ENCODE results near the gene WWOX. TPM values are rescaled to one million over a fixed set of nuclear protein-coding genes. Genes with fewer than 3 reads are reported as not detected.

WWOX gene
- polyA plus RNA-seq, 1 donor (not counting 4 experiments of a cell fraction or from before 2014, with no cell fraction given): 5.1 TPM

DNA sequence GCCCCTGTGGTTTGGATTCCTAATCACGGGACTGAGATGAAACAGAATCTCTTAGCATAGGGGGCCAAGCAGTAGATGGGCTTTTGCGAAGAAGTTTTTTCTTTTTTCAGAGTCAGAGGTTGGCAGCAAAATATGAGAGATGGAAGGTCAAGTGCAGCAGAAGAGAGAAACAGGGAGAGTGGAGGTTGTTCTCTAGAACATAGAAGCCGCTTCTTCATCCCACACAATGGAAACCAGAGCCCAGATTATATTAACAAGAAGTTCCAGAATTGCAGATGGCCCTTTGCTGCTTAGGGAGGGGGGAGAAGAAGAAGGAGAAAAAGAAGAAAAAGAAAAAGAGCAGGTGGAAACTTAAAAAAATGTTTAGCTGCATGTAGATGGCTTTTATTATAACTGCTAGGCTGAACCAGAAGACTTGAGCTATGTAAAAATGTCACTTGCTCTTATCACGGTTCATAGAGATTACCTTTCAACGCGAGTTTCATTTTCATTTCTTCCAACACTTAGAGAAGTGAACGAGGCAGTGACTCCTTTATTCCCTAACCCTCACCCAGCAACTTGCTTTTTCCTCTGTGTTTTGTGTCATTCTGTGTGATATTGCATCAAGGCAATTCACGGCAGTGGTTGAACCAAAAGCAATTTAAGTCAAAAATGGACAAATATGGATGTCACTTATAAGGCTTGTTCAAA is 737.5 kb downstream of the WWOX start:
- no peak for TF ChIP-seq EZH2 (IDR thresholded peaks at IDR 0.05; ENCODE audit: low read length)
- TF ChIP-seq, protein P1, sequence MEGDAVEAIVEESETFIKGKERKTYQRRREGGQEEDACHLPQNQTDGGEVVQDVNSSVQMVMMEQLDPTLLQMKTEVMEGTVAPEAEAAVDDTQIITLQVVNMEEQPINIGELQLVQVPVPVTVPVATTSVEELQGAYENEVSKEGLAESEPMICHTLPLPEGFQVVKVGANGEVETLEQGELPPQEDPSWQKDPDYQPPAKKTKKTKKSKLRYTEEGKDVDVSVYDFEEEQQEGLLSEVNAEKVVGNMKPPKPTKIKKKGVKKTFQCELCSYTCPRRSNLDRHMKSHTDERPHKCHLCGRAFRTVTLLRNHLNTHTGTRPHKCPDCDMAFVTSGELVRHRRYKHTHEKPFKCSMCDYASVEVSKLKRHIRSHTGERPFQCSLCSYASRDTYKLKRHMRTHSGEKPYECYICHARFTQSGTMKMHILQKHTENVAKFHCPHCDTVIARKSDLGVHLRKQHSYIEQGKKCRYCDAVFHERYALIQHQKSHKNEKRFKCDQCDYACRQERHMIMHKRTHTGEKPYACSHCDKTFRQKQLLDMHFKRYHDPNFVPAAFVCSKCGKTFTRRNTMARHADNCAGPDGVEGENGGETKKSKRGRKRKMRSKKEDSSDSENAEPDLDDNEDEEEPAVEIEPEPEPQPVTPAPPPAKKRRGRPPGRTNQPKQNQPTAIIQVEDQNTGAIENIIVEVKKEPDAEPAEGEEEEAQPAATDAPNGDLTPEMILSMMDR (optimal IDR thresholded peaks at IDR 0.05 in 1 of 3, IDR thresholded peaks at IDR 0.05 in 1 of 3, conservative IDR thresholded peaks at IDR 0.05 in 1 of 3; ENCODE audit: extremely low read depth in 1 of 3, insufficient read depth in 2 of 3, low read length in 3 of 3): no peak
- Histone ChIP-seq H3K9ac (ENCODE audit: control insufficient read depth, extremely low read depth, insufficient read depth, low read length) (no peak overlapping the region), H3K4me1 (ENCODE audit: control insufficient read depth, extremely low read depth, insufficient read depth, low read length) (no peaks in the 10 kb centered on the region), H3K4me2 (ENCODE audit: control insufficient read depth, extremely low read depth, insufficient read depth, low read depth, low read length) (no peak overlapping the region), H3K36me3 (ENCODE audit: control insufficient read depth in 2 of 2, extremely low read depth in 1 of 2, insufficient read depth in 2 of 2, low read length in 2 of 2) (no peaks in the 10 kb centered on the region), H3K79me2 (ENCODE audit: control insufficient read depth, insufficient read depth, low read length) (no peaks in the 10 kb centered on the region), H3K9me3 (ENCODE audit: control insufficient read depth, low read depth, low read length) (no peaks in the 10 kb centered on the region), H3K4me3 (ENCODE audit: control insufficient read depth in 2 of 3, extremely low read depth in 1 of 3, insufficient read depth in 2 of 3, low read depth in 1 of 3, low read length in 3 of 3) (no peak overlapping the region), H2AFZ (ENCODE audit: control insufficient read depth, low read length) (no peak overlapping the region), H3K27me3 (ENCODE audit: control insufficient read depth, extremely low read depth, insufficient read depth, low read length) (no peaks in the 10 kb centered on the region), H3K9me1 (ENCODE audit: control insufficient read depth, extremely low read depth, insufficient read depth, low read length) (no peaks in the 10 kb centered on the region), H4K20me1 (ENCODE audit: control insufficient read depth, extremely low read depth, insufficient read depth, low read length) (no peaks in the 10 kb centered on the region), H3K27ac (ENCODE audit: control insufficient read depth, insufficient read depth, low read length) (no peak overlapping the region)
- dilution Hi-C loops (cut with MboI; ENCODE audit: extremely low pct_ligation_motif_present, low sequenced_read_pairs): no loop called here
- FAIRE-seq (no peak), DNase-seq (ENCODE audit: low read depth, low spot score) (no peak)

DNA sequence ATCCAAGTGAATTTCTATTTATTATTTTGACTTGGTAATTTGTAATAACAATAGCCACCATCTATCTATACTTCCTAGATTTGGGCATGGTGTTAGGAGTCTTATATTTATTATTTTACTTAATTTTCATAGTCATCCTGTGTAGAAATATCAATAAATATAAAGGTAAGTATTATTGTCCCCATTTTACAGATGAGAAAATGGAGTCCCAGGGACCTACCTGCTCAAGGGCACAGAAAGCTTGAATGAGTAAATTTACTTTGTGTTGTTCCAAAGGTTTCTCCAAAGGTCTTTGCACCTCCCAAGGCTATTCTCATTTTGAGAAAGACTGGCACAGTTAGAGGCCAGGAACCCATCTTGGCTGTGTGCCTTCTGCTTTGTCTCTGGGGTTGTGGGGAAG is 738.3 kb downstream of the WWOX start:
- Histone ChIP-seq H3K4me1 (ENCODE audit: control insufficient read depth, extremely low read depth, insufficient read depth, low read length) (no peaks in the 10 kb centered on the region), H3K4me2 (ENCODE audit: control insufficient read depth, extremely low read depth, insufficient read depth, low read depth, low read length) (no peak overlapping the region), H3K9ac (ENCODE audit: control insufficient read depth, extremely low read depth, insufficient read depth, low read length) (no peak overlapping the region), H3K27me3 (ENCODE audit: control insufficient read depth, extremely low read depth, insufficient read depth, low read length) (no peaks in the 10 kb centered on the region), H3K9me1 (ENCODE audit: control insufficient read depth, extremely low read depth, insufficient read depth, low read length) (no peaks in the 10 kb centered on the region), H3K9me3 (ENCODE audit: control insufficient read depth, low read depth, low read length) (no peaks in the 10 kb centered on the region), H4K20me1 (ENCODE audit: control insufficient read depth, extremely low read depth, insufficient read depth, low read length) (no peaks in the 10 kb centered on the region), H3K79me2 (ENCODE audit: control insufficient read depth, insufficient read depth, low read length) (no peaks in the 10 kb centered on the region), H2AFZ (ENCODE audit: control insufficient read depth, low read length) (no peak overlapping the region), H3K36me3 (ENCODE audit: control insufficient read depth in 2 of 2, extremely low read depth in 1 of 2, insufficient read depth in 2 of 2, low read length in 2 of 2) (no peaks in the 10 kb centered on the region), H3K4me3 (ENCODE audit: control insufficient read depth in 2 of 3, extremely low read depth in 1 of 3, insufficient read depth in 2 of 3, low read depth in 1 of 3, low read length in 3 of 3) (no peak overlapping the region), H3K27ac (ENCODE audit: control insufficient read depth, insufficient read depth, low read length) (no peak overlapping the region)
- TF ChIP-seq, protein P1 (optimal IDR thresholded peaks at IDR 0.05 in 1 of 3, IDR thresholded peaks at IDR 0.05 in 1 of 3, conservative IDR thresholded peaks at IDR 0.05 in 1 of 3; ENCODE audit: extremely low read depth in 1 of 3, insufficient read depth in 2 of 3, low read length in 3 of 3): no peak
- TF ChIP-seq EZH2 (IDR thresholded peaks at IDR 0.05; ENCODE audit: low read length): no peak
- dilution Hi-C loops (cut with MboI; ENCODE audit: extremely low pct_ligation_motif_present, low sequenced_read_pairs): no loop called here
- FAIRE-seq (no peak), DNase-seq (ENCODE audit: low read depth, low spot score) (no peak)

Measured in keratinocyte (primary cell).